ENCODE results near the gene FAM83B.

DNA sequence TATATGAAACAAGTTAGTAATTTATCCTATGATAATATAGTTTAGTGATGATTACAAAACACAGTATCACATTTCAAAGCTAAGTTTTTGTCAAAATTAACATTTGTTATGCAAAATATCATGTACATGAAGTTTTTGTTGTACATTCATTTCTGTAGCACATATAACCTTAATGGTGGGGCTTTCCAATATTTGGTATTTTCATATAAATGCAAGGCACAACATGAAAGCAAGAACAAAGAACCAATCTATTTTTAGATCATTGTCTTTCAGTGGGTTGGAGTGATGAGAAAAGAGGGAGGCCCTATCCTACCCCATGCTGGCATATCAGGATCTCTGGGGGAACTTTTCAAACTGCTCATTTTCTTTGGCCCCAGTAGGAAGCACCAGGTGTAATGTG lies 53.4 kb downstream of the FAM83B start:
- TF ChIP-seq ZFP3 (CRISPR knock-in tag; IDR thresholded peaks at IDR 0.05) (no peak), CSDC2 (CRISPR knock-in tag; IDR thresholded peaks at IDR 0.05) (no peak), ZNF565 (CRISPR knock-in tag; conservative IDR thresholded peaks at IDR 0.05; ENCODE audit: low read depth) (no peak), POU6F1 (CRISPR knock-in tag; IDR thresholded peaks at IDR 0.05; ENCODE audit: borderline replicate concordance, low read depth) (no peak), TCF4 (CRISPR knock-in tag; IDR thresholded peaks at IDR 0.05; ENCODE audit: borderline replicate concordance) (no peak), OSR1 (CRISPR knock-in tag; IDR thresholded peaks at IDR 0.05) (no peak), SNAI2 (CRISPR knock-in tag; IDR thresholded peaks at IDR 0.05) (no peak), ZNF8 (CRISPR knock-in tag; IDR thresholded peaks at IDR 0.05) (no peak), RARB (CRISPR knock-in tag; IDR thresholded peaks at IDR 0.05) (no peak), PPARA (CRISPR knock-in tag; IDR thresholded peaks at IDR 0.05; ENCODE audit: borderline replicate concordance) (no peak), ISL1 (CRISPR knock-in tag; IDR thresholded peaks at IDR 0.05) (no peak)
- TF ChIP-seq, protein P1, sequence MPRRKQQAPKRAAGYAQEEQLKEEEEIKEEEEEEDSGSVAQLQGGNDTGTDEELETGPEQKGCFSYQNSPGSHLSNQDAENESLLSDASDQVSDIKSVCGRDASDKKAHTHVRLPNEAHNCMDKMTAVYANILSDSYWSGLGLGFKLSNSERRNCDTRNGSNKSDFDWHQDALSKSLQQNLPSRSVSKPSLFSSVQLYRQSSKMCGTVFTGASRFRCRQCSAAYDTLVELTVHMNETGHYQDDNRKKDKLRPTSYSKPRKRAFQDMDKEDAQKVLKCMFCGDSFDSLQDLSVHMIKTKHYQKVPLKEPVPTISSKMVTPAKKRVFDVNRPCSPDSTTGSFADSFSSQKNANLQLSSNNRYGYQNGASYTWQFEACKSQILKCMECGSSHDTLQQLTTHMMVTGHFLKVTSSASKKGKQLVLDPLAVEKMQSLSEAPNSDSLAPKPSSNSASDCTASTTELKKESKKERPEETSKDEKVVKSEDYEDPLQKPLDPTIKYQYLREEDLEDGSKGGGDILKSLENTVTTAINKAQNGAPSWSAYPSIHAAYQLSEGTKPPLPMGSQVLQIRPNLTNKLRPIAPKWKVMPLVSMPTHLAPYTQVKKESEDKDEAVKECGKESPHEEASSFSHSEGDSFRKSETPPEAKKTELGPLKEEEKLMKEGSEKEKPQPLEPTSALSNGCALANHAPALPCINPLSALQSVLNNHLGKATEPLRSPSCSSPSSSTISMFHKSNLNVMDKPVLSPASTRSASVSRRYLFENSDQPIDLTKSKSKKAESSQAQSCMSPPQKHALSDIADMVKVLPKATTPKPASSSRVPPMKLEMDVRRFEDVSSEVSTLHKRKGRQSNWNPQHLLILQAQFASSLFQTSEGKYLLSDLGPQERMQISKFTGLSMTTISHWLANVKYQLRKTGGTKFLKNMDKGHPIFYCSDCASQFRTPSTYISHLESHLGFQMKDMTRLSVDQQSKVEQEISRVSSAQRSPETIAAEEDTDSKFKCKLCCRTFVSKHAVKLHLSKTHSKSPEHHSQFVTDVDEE (CRISPR knock-in tag; IDR thresholded peaks at IDR 0.05), result no peak
- TF ChIP-seq, protein P2, sequence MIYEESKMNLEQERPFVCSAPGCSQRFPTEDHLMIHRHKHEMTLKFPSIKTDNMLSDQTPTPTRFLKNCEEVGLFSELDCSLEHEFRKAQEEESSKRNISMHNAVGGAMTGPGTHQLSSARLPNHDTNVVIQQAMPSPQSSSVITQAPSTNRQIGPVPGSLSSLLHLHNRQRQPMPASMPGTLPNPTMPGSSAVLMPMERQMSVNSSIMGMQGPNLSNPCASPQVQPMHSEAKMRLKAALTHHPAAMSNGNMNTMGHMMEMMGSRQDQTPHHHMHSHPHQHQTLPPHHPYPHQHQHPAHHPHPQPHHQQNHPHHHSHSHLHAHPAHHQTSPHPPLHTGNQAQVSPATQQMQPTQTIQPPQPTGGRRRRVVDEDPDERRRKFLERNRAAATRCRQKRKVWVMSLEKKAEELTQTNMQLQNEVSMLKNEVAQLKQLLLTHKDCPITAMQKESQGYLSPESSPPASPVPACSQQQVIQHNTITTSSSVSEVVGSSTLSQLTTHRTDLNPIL (CRISPR knock-in tag; IDR thresholded peaks at IDR 0.05; ENCODE audit: low read depth), result no peak
- TF ChIP-seq, protein P3, sequence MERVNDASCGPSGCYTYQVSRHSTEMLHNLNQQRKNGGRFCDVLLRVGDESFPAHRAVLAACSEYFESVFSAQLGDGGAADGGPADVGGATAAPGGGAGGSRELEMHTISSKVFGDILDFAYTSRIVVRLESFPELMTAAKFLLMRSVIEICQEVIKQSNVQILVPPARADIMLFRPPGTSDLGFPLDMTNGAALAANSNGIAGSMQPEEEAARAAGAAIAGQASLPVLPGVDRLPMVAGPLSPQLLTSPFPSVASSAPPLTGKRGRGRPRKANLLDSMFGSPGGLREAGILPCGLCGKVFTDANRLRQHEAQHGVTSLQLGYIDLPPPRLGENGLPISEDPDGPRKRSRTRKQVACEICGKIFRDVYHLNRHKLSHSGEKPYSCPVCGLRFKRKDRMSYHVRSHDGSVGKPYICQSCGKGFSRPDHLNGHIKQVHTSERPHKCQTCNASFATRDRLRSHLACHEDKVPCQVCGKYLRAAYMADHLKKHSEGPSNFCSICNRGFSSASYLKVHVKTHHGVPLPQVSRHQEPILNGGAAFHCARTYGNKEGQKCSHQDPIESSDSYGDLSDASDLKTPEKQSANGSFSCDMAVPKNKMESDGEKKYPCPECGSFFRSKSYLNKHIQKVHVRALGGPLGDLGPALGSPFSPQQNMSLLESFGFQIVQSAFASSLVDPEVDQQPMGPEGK (CRISPR knock-in tag; IDR thresholded peaks at IDR 0.05; ENCODE audit: borderline replicate concordance), result no peak
